ENCODE measurements around the gene CHAF1B.

GRCh38 chr21:36420571-36421339 is 35.6 kb downstream of the CHAF1B start:
- TF ChIP-seq MAX (CRISPR knock-in tag; IDR thresholded peaks at IDR 0.05) (no peak), ZBTB7A (IDR thresholded peaks at IDR 0.05; ENCODE audit: borderline replicate concordance, control insufficient read depth, low read depth, low read length) (no peak), ZNF12 (CRISPR knock-in tag; IDR thresholded peaks at IDR 0.05) (no peak), ARID2 (IDR thresholded peaks at IDR 0.05) (no peak), BDP1 (IDR thresholded peaks at IDR 0.05; ENCODE audit: insufficient read depth, insufficient read length) (no peak), ARID4B (CRISPR knock-in tag; IDR thresholded peaks at IDR 0.05) (no peak), ZFPM2 (CRISPR knock-in tag; IDR thresholded peaks at IDR 0.05) (no peak), EZH2 (IDR thresholded peaks at IDR 0.05; ENCODE audit: borderline replicate concordance, low read depth, low read length) (no peak), ZNF830 (CRISPR knock-in tag; IDR thresholded peaks at IDR 0.05) (no peak), SREBF2 (CRISPR knock-in tag; IDR thresholded peaks at IDR 0.05) (no peak), SRF (CRISPR knock-in tag; IDR thresholded peaks at IDR 0.05) (no peak; a peak in 1 of 4 replicates), POLR2A (conservative IDR thresholded peaks at IDR 0.05) (no peak), REST (IDR thresholded peaks at IDR 0.05; ENCODE audit: borderline replicate concordance) (no peak), REST (CRISPR knock-in tag; IDR thresholded peaks at IDR 0.05; ENCODE audit: low read depth) (no peak)
